GM12878 (cell line): ENCODE results near the gene GIPC1. TPM values are rescaled to one million over a fixed set of nuclear protein-coding genes. Genes with fewer than 3 reads are reported as not detected.

Experiments
- ATF7 ChIP-seq: fragments of 450-650 bp; IDR thresholded peaks from 2 replicates; pipeline ENCODE4 v1.6.1; 2016; ENCODE audit warnings: low read depth, mild to moderate bottlenecking
- BACH1 ChIP-seq: fragments of 450-650 bp; IDR thresholded peaks from 2 replicates; pipeline ENCODE4 v1.6.1; 2017; ENCODE audit warnings: mild to moderate bottlenecking, borderline replicate concordance
- CHD1 ChIP-seq: IDR thresholded peaks from 2 replicates; pipeline ENCODE4 v1.6.1; 2012; ENCODE audit warnings: low read depth, low read length, improper control_type of control experiment
- IKZF1 ChIP-seq: fragments of 450-650 bp; conservative IDR thresholded peaks from 2 replicates; pipeline ENCODE4 v1.6.1; 2017; ENCODE audit warnings: antibody characterized with exemption, mild to moderate bottlenecking
- IRF4 ChIP-seq: IDR thresholded peaks from 2 replicates; pipeline ENCODE4 v1.6.1; 2011; ENCODE audit warnings: low read depth, low read length
- JUNB ChIP-seq: IDR thresholded peaks from 2 replicates; pipeline ENCODE4 v1.6.1; 2016; ENCODE audit warnings: antibody characterized with exemption, mild to moderate bottlenecking
- MEF2A ChIP-seq: IDR thresholded peaks from 2 replicates; pipeline ENCODE4 v1.6.1; 2011; ENCODE audit warnings: low read depth, mild to moderate bottlenecking, low read length, moderate library complexity; ENCODE audit not compliant: insufficient read depth
- POLR2A ChIP-seq: IDR thresholded peaks from 2 replicates; pipeline ENCODE4 v1.6.1; 2011; ENCODE audit warnings: low read depth, mild to moderate bottlenecking, low read length
- POLR2AphosphoS2 ChIP-seq: IDR thresholded peaks from 2 replicates; pipeline ENCODE4 v1.6.1; 2011; ENCODE audit warnings: low read depth, mild to moderate bottlenecking, low read length, improper control_type of control experiment, moderate library complexity
- SIX5 ChIP-seq: IDR thresholded peaks from 2 replicates; pipeline ENCODE4 v1.6.1; 2011; ENCODE audit warnings: mild to moderate bottlenecking, low read depth, low read length, moderate library complexity; ENCODE audit not compliant: severe bottlenecking
- SMARCA5 ChIP-seq: fragments of 450-650 bp; IDR thresholded peaks from 2 replicates; pipeline ENCODE4 v1.6.1; 2017; ENCODE audit warnings: mild to moderate bottlenecking
- SREBF1 ChIP-seq: IDR thresholded peaks from 2 replicates; pipeline ENCODE4 v1.6.1; 2012; ENCODE audit warnings: mild to moderate bottlenecking, low read length
- STAT1 ChIP-seq: fragments of 450-650 bp; conservative IDR thresholded peaks from 2 replicates; pipeline ENCODE4 v1.6.1; 2014; ENCODE audit warnings: antibody characterized with exemption, mild to moderate bottlenecking
- TCF3 ChIP-seq: IDR thresholded peaks from 2 replicates; pipeline ENCODE4 v1.6.1; 2012; ENCODE audit warnings: low read depth, mild to moderate bottlenecking, low read length, borderline replicate concordance; ENCODE audit not compliant: insufficient read depth
- ZBTB11 ChIP-seq: fragments of 450-650 bp; formaldehyde crosslinking; IDR thresholded peaks from 2 replicates; pipeline ENCODE4 v1.5.0; 2022; ENCODE audit warnings: mild to moderate bottlenecking, missing genetic modification characterization
- ZBTB40 ChIP-seq: fragments of 450-650 bp; IDR thresholded peaks from 2 replicates; pipeline ENCODE4 v1.6.1; 2016; ENCODE audit warnings: mild to moderate bottlenecking, moderate library complexity, borderline replicate concordance
- ZNF384 ChIP-seq: IDR thresholded peaks from 2 replicates; pipeline ENCODE4 v1.6.1; 2012; ENCODE audit warnings: low read depth, mild to moderate bottlenecking, low read length, improper control_type of control experiment, borderline replicate concordance
- polyA plus RNA-seq, 11 experiments: library from polyadenylated mRNA; depleted of rRNA in 4 of 11; unstranded in 6 of 11; stranded (reverse) in 5 of 11; fragments of >200 nt; fragmentation: Nextera tagmentation in 4 of 11; fragmentation: Illumina TruSeq in 1 of 11; extraction: Ambion mirVana in 4 of 11; extraction: Trizol in 1 of 11; gene quantifications; 1 replicate in 1 of 11; 2 replicates in 10 of 11; pipeline versions ENCODE4 v1.2.1 to v1.2.3, GENCODE V29; 2011 to 2016; ENCODE audit warnings: inconsistent platforms in 2 of 11, missing spikeins in 2 of 11, low read depth in 1 of 11
- total RNA-seq, 4 experiments: library from RNA; depleted of rRNA in 3 of 4; stranded (reverse); fragments of >200 nt in 3 of 4; fragmentation: Illumina TruSeq in 1 of 4; extraction: Trizol in 1 of 4; gene quantifications; 2 replicates each; pipeline versions ENCODE4 v1.2.1 to v1.2.3, GENCODE V29; 2013 to 2021
- TF ChIP-seq, protein P1 (sequence below): IDR thresholded peaks from 2 replicates; pipeline ENCODE4 v1.6.1; 2012; ENCODE audit warnings: low read depth, low read length, improper control_type of control experiment
- TF ChIP-seq, protein P2 (sequence below): fragments of 450-650 bp; IDR thresholded peaks from 2 replicates; pipeline ENCODE4 v1.6.1; 2014; ENCODE audit warnings: mild to moderate bottlenecking

The GIPC1 gene
- total and polyA plus RNA-seq, 10 of the 15 experiments (the other 5 are each of a cell fraction or from before 2014, with no cell fraction given), result 0.47 to 24.1 (median 13.6) TPM

DNA sequence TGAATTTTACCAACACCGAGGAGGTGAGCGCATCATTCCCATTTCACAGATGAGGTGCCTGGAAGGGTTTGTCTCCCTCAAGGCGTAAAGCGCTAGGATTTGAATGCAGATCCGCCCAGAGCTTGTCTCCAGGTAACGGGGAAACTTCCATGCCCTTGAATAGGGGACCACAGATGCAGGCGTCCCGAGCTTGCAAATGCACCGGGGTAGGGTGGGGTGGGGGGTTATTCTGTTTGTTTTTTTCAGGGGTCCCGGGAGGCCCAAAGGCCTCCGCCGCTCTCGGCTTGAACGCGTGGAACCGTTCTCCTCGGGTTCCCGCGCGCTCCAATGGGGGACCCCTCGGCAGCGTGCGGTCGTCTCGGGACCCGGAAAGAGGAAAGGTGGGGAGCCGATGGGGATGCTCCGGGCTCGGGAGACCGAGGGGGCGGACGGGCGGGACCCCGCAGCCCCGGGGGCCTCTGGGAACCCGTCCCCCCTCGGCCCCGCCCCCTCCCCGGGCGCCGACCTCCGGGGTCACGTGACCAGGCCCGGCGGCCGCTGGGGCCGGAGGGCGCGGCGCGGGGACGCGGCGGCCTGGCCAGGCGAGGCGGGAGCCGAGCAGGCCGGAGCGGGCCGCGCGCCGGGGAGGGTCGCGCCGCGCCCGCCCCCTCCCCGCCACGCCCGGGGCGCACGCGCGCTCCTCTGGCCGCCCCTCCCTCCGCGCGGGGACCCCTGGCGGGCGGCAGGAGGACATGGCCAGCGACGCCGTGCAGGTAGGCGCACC is 63.0 kb downstream of the GIPC1 start, which contains the start of gene PKN1 (continued):
- TF ChIP-seq, protein P1, sequence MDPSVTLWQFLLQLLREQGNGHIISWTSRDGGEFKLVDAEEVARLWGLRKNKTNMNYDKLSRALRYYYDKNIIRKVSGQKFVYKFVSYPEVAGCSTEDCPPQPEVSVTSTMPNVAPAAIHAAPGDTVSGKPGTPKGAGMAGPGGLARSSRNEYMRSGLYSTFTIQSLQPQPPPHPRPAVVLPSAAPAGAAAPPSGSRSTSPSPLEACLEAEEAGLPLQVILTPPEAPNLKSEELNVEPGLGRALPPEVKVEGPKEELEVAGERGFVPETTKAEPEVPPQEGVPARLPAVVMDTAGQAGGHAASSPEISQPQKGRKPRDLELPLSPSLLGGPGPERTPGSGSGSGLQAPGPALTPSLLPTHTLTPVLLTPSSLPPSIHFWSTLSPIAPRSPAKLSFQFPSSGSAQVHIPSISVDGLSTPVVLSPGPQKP, result no peak
- TF ChIP-seq SMARCA5, result no peak
- no peak for TF ChIP-seq ZBTB11 (CRISPR knock-in tag)
- peak; percentile 34; the same call in 1 of the 2 replicates for TF ChIP-seq POLR2A
- no peak for TF ChIP-seq JUNB
- TF ChIP-seq MEF2A, result no peak
- no peak for TF ChIP-seq SIX5
- no peak for TF ChIP-seq SREBF1
- TF ChIP-seq STAT1, result no peak
- TF ChIP-seq ATF7, result no peak
- no peak for TF ChIP-seq TCF3
- TF ChIP-seq ZNF384, result no peak
- TF ChIP-seq IKZF1, result 0 out of 2 replicates have a peak, but pooled peaks have one; percentile 16
- no peak for TF ChIP-seq BACH1
- no peak for TF ChIP-seq CHD1
- no peak for TF ChIP-seq POLR2AphosphoS2
- no peak for TF ChIP-seq IRF4
- no peak for TF ChIP-seq ZBTB40
- TF ChIP-seq, protein P2, sequence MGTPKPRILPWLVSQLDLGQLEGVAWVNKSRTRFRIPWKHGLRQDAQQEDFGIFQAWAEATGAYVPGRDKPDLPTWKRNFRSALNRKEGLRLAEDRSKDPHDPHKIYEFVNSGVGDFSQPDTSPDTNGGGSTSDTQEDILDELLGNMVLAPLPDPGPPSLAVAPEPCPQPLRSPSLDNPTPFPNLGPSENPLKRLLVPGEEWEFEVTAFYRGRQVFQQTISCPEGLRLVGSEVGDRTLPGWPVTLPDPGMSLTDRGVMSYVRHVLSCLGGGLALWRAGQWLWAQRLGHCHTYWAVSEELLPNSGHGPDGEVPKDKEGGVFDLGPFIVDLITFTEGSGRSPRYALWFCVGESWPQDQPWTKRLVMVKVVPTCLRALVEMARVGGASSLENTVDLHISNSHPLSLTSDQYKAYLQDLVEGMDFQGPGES, result no peak
